ENCODE measurements around the gene CPA5.
"Not testable (repeated sequence)": the region's sequence is repeated elsewhere in the genome, so short reads cannot be mapped to it uniquely, and the experiment has no call there.

The CPA5 gene, protein sequence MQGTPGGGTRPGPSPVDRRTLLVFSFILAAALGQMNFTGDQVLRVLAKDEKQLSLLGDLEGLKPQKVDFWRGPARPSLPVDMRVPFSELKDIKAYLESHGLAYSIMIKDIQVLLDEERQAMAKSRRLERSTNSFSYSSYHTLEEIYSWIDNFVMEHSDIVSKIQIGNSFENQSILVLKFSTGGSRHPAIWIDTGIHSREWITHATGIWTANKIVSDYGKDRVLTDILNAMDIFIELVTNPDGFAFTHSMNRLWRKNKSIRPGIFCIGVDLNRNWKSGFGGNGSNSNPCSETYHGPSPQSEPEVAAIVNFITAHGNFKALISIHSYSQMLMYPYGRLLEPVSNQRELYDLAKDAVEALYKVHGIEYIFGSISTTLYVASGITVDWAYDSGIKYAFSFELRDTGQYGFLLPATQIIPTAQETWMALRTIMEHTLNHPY

DNA sequence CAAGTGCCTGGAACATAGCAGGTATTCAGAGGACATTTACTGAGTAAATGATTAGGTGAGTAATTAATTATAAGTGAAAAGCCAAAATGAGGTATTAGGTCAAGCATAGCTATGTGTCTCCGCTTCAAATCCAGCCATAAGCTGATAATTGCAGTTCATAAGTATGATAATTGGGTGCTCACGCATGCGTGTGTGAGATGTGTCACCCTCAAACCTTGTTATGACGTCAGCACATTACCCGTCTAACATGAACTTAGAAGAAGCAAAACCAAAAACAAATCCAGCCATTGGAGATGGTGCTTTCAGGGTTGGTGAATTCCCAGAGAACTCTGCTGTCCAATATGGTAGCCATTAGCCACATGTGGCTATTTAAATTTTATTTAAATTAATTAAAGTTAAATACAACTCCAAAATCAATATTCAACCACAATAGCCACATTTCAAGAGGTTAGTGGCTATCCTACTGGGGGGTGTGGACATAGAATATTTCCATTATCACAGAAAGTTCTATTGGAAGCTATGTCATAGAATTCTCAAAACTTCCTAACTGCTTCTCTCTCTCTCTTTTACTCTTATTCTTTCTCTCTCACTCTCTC lies at the start of gene CPA5:
CPA5 (plus strand) TSS at position 546 of the 596 bp plus-strand sequence. CDS start 1,670 bp downstream, outside the sequence.
- no peak for DNase-seq

DNA sequence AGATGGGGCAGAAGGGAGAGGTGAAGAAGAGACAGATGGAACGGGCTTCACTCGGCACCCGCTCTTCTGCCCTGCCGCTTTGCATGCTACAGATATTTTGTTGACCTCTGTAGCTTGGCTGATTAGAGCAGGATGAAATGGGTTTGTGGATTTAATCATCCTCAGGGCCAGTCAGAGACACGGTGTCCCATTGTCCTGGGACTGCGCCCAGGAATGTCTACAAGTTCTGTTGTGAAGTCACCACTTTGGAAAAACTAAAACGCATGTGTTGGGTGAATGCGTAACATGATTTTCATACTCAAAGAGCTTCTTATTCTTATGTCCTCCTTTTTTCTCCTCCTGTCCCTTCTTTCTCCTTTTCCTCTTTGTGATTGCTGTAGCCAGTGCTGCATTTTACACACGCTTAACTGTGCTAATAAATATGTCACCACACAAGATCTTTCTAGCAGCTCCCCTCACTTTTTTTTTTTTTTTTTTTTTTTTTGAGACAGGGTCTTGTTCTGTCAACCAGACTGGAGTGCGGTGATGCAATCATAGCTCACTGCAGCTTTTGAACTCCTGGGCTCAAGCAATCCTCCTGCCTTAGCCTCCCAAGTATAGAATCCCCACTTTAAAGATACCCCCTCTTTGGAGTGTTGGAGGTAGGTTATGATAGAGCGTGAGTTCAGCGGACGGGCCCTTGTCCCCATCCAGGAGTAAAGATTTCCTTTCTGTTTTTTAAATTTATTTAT lies 48.2 kb upstream of the CPA5 start:
- DNase-seq: no peak

DNA sequence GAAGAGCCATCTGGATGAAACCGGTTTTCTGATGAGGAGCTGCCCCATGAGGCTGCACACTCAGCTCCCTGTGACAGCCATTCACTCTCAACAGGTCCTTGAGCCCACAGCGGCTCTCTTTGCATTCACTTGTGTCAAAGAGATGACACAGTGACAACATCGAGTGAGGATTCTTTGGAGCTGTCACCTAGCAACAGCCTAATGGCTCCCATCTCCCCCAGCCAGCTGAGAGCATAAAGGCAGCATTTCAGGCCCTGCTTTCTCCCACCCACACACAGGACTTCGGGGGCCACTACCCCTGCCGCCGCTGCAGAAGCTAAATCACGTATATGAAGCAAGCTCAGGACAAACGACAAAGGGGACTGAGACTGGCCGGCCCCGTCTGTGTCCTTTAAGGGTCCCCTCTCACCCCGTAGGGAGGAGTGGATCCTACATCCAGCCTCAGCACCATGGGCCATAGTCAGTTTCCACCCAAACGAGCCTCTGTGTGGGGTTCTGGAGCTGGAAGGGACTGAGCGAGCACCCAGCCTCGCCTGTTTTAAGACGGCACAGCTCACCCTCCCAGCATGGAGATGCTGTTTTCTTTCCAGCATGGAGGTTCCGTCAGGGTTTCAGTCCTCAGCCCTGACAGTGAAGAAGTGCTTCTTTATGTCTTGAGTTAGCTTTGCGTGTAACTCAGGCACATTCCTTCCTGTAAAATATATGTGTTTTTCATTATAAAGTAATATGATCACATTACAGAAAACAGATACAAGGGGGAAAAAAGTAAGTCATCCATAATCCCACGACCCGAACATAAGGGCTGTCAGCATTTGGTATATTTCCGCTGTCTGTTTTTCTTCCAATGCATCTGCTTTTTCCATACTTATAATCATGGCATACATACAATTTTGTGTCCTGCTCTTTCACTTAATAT lies 46.7 kb upstream of the CPA5 start:
- no peak for DNase-seq

DNA sequence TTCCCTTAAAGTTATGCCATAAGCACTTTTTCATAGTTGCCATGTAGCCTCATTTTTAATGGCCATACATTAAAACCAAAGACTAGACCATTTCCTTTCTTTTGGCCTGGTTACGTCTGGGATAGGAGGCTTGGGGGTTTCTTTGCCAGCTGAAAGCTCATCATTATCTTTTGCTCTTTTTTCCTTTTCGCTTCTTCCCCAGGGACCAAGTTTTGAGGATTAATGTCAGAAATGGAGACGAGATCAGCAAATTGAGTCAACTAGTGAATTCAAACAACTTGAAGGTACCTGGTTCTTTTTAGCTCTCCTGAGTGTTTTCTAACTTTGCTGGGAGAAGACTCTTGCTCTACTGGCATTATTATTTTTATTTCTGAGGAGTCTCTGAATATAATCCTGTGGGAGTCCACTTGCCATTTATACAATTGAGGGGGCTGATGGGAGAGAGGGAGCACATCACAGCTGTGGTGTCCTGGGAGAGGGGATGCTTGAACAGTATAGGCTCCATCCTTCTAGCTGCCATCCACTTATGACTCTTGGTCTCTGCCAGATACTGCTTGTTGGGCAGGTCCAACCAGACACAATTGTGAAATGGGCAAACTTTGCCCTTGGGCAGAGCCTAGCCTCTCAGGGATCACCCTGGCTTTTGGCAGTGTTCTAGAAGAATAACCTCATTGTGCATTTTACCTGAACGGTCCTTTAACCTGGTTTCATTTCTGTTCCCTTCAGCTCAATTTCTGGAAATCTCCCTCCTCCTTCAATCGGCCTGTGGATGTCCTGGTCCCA lies 45.9 kb upstream of the CPA5 start:
- no peak for DNase-seq

DNA sequence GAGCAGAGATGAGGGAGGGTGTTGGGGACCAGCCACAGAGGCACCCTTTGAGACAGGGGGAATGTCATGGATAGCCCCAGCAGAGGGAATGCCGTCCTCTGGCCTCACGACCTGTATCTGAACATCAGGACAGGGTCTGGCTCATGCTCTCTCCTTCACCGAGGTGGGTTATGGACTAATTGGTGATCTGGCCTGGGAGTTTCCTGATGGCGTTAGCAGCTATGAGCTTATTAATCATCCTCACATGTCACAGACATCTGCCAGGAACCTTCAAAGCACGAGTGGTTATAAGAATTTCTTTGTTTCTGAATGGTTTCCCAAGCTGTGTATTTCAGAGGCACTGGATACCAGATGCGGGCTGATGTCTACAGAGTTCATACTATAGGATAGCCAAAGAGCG lies 44.8 kb upstream of the CPA5 start:
- no peak for DNase-seq

DNA sequence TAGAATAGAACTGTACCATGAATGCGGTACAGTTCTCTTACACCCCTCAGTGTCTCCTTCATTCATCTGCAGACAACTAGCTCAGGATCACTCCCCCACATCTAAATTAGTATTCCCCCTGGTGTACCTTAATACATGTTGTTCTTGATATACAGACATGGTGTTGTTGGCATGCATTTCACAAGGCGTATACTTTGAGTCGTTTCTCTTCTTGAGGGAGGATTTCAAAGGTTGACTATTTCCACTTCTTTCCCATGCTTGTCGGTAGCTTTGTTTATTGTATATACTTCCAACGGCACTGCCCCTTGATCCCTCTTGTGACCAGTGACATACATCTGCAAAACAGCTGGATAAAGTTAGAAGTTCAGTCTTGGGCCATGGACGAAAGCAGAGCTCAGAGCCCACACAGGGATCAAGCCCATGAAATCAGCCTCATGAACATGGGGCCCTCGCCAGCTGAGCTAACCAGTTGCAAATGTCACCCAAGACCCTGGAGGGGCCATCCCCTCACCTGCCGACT lies 43.1 kb upstream of the CPA5 start:
- no peak for DNase-seq

DNA sequence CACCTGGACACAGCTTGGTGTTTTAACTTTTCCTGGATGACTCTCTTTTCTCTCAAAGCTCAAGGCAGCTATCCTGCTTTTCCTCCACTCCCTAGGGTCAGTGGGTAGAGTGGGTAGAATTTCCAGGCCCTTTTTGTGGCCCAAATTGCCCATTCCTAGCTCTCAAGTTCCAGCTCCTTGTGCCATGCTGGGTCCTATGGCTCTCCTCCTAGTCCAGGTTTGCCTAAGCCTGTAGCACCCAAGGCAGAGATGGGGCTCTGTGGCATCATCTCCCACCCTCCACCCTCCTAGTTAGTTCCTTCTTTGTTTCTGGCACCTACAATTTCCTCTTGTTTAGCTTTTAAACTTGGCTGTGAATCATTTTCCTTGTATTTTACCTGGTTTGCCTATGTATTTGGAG lies 42.0 kb upstream of the CPA5 start:
- no peak for DNase-seq

DNA sequence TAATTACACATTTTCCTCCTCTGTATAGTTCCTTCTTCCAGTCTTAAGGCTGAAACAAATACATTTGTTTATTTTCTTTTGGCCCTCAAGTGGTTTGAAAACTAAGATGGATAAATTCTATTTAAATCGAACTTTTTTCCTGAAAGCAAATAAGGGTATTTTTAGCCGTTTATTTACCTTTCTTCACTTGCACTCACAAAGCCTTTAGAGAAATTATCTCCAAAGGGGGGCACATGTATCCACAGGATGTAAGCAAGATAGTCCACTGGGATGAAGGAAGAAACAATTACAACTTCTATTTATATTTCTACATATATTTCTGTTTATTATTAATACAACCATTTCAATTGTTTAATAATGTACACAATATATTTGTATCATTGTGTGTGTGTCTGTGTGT lies 41.5 kb upstream of the CPA5 start:
- no peak for DNase-seq

DNA sequence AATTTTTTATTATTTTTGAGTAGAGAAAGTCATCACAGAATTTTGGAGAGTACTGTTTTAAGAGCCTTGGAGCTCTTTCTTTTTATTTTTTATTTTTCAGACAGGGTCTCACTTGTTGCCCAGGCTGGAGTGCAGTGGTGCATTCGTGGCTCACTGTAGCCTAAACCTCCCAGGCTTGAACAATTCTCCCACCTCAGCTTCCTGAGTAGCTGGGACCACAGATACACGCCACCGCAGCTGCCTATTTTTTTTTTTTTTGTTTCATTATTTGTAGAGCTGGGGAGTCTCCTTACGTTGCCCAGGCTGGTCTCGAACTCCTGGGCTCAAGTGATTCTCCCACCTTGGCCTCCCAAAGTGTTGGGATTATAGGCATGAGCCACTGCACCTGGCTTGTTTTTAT lies 41.1 kb upstream of the CPA5 start:
- DNase-seq: no peak

DNA sequence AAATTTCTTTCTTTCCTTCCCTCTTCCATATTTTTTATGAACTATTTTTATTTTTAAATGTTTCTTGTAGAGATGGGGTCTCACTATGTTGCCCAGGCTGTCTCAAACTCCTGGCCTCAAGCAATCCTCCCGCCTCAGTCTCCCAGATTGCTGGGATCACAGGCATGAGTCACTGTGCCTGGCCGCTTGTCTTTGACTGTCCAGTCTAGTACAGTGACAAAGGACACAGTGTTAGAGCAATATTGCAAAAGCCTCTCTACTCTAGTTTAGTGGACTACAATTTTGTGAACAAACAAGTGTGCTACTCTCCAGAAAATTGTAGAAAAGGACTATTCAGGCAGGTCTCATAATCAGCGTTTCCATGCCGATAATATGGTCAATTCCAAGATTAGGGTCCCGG lies 40.6 kb upstream of the CPA5 start:
- DNase-seq: no peak

DNA sequence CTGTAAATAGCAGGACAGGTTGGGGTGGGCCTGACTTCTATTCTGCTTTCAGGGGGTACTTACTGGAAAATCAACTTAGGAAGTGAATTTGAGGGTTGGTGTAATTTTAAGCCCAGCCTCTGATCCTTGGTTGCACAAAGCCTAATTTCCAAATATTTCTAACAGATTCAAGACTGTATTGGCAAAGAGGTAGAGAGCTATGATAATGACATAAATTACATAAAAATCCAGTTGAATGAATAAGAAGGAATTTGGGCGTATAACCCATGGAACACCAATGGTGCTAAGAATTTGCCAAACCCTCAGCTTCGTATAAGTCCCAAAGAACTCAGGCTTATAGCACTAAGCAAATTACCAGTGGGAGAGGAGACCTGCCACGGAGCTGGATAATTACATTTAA lies 39.7 kb upstream of the CPA5 start:
- DNase-seq: no peak

DNA sequence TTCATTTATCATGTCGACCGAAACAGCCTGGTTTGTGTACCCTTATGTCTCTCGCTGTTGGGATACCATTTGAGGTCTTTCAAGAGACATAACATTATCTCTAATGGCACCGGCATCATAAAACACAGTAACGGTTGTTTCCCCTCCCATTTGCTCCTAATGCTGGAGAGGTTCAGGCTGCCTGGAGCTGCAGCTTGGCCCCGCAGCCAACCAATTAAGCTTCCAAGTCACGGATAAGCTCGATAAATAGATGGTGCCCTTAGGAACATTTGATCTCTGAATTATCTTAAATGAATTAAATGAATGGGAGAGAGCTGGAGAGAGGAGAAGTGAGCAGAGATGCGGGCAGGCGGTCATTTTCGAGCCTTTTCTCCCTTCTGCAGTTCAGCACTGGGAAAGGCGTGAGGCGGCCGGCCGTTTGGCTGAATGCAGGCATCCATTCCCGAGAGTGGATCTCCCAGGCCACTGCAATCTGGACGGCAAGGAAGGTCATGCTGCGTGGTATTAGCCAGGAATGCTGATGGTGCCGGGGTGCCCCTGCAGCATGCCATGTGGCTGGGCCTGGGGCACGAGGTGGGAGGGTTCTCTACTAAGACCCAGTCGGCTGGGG lies 39.1 kb upstream of the CPA5 start:
- DNase-seq: no peak

DNA sequence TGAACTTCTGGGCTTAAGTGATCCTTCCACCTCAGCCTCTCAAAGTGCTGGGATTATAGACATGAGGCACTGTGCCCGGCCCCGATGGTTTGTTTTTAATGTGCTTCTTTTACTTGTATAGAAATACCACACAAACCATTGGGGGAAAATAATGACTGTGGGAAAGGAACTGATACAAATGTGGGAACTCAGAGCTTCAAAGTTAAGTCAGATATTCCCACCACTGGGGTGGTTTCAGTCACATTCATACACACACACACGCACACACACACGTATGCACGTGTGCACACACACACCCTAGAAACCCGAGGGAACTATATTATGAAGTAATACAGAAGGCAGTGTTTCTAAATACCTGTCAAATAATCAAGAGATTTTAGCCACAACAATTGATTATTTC lies 34.6 kb upstream of the CPA5 start:
- DNase-seq: no peak

DNA sequence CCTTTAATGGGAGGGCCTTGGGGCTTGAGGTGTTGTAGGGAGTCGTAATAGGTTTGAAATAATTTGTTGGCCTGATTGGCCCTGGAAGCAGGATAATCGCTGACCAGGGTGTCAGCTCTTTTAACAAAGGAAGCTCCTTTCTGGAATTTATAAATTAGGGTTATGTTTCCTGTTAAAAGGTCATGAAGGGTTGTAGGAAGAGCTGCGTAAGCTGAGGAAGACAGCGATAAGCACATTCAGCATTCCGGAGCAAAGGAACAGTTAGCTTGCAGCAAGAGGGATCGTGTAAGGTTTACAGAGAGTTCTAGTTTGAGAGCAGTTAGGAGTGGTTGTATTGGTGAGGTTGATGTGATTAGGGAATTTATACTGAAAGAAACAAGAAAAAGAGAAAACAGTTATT lies 30.3 kb upstream of the CPA5 start:
- DNase-seq: no peak

DNA sequence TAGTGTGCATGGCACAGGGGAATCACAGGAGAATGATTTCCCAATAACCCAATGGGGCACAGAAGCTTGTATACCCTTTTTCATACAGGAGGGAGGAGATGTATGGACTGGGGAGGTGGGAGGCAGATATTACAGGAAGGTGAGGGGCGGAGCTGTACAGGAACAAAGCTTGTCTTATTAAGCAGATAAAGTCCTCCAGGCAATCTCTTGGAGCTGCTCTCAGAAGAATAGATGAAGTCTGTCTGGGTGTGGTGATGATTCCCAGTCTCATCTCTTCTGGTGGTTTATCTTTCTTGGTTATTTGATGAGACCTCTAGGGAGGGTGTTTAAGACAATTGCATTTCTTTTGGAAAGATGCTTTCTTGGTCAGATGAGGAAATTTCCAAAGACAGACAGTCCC lies 25.1 kb upstream of the CPA5 start:
- no peak for DNase-seq

DNA sequence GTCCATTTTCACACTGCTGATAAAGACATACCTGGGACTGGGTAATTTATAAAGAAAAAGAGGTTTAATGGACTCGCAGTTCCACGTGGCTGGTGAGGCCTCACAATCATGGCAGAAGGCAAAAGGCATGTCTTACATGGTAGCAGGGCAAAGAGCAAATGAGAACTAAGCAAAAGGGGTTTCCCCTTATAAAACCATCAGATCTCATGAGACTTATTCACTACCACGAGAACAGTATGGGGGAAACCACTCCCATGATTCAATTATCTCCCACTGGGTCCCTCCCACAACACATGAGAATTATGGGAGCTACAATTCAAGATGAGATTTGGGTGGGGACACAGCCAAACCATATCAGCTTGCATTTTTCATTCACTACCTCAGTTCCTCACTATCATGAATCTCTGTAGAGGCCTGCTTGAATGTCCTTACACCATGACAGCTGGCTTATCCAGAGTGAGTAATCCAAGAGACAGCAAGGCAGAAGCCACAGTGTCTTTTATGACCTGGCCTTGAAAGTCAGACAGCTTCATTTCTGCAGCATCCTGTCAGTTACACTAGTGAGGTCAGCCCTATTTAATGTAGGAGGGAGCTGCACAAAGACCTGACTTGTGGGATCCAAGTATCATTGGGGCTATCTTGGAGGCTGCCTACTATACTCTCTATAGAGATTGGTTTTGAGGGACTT lies 22.9 kb upstream of the CPA5 start:
- DNase-seq: not testable (repeated sequence)

DNA sequence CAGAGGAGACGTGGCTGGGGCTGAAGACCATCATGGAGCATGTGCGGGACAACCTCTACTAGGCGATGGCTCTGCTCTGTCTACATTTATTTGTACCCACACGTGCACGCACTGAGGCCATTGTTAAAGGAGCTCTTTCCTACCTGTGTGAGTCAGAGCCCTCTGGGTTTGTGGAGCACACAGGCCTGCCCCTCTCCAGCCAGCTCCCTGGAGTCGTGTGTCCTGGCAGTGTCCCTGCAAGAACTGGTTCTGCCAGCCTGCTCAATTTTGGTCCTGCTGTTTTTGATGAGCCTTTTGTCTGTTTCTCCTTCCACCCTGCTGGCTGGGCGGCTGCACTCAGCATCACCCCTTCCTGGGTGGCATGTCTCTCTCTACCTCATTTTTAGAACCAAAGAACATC lies 22.0 kb upstream of the CPA5 start:
- no peak for DNase-seq

DNA sequence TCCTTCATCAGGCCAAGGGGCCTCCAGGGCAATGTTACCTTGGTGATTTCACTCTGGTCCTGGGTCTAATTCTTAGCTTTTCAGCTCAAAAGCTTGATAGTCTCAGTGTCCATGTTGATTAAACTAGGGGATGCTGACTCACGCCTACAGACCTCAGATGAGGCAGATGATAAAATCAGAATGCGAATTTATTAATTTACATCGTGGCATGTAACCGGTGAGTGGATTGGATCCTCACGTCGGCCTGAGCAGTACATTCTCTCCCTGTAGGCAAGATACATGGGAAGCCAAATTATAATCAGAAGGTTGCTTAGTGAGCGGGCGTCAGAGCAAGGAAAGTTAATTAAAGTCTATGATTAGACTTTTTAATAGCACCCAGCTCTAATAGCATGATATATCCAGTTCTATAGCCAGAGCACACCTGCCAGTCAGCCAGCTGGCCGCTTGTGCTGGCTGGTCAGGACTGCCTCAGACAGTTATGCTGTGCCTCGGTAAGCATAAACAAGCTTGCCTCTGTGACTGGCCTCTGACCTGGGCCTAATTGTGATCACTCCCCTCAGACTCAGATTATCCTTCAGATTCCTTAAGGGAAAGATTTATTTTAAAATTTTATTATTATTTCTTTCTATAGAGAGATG lies 20.2 kb upstream of the CPA5 start:
- DNase-seq: no peak

DNA sequence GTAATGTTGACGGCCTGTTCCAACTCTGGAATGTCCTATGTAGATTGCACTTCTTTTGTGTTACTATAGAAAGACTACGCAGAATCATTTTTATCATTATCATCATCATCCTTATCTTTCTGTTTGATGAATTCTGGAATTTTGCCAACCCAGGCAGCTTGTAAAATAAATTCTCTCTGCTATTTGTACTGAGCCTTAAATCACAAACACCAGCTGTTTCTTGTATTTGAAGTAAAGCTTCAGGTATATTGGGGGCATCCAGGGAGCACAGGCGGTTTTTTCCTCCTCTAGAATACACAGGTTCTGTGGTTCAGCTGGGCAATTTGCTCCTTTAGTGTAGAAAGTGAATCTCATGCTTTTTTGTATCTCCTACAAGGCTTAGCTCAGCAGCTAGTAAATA lies 14.9 kb upstream of the CPA5 start:
- DNase-seq: no peak
